NCI-H1417 (cell line): Measurements from ENCODE around the gene LTF.
"Not testable (repeated sequence)": the region's sequence is repeated elsewhere in the genome, so short reads cannot be mapped to it uniquely, and the experiment has no call there.

ENCODE experiments used
- DNase-seq, 3 experiments: peaks; one replicate each; lab custom pipeline; 2025; lab: John Stamatoyannopoulos, UW

LTF gene

GRCh38 chr3:46440531-46441294 lies 24.0 kb downstream of the LTF start:
- DNase-seq = peak in 2 of 3 experiments; percentile 4 to 15

- DNase-seq = no peak
Observed at GRCh38 chr3:46438831-46439230, 25.9 kb downstream of the LTF start.

- DNase-seq = no peak
Observed at GRCh38 chr3:46435081-46435726, 29.5 kb downstream of the LTF start.

- no peak for DNase-seq
Observed at GRCh38 chr3:46433841-46434240, 30.9 kb downstream of the LTF start.

- not testable (repeated sequence) for DNase-seq
Observed at GRCh38 chr3:46433118-46433517, 31.6 kb downstream of the LTF start.

- not testable (repeated sequence) for DNase-seq
Observed at GRCh38 chr3:46431905-46432304, 32.8 kb downstream of the LTF start.

GRCh38 chr3:46430879-46431278 lies 33.8 kb downstream of the LTF start:
- not testable (repeated sequence) for DNase-seq

GRCh38 chr3:46429671-46430070 lies 35.0 kb downstream of the LTF start:
- DNase-seq = peak in 1 of 3 experiments; percentile 31

- peak in 1 of 3 experiments; percentile 43 for DNase-seq
Observed at GRCh38 chr3:46429250-46429649, 35.5 kb downstream of the LTF start.

- DNase-seq = no peak
Observed at GRCh38 chr3:46427916-46428833, 36.5 kb downstream of the LTF start.

- DNase-seq = not testable (repeated sequence)
Observed at GRCh38 chr3:46427404-46427803, 37.3 kb downstream of the LTF start.

GRCh38 chr3:46426476-46426875 lies 38.2 kb downstream of the LTF start:
- not testable (repeated sequence) for DNase-seq

GRCh38 chr3:46423588-46423987 lies 41.1 kb downstream of the LTF start:
- DNase-seq = peak in 1 of 3 experiments; percentile 2

GRCh38 chr3:46422617-46423016 lies 42.1 kb downstream of the LTF start:
- peak in 1 of 3 experiments; percentile 2 for DNase-seq

- no peak for DNase-seq
Observed at GRCh38 chr3:46420931-46421330, 43.8 kb downstream of the LTF start.

- DNase-seq = no peak
Observed at GRCh38 chr3:46419816-46420215, 44.9 kb downstream of the LTF start.

- no peak for DNase-seq
Observed at GRCh38 chr3:46417841-46418611, 46.7 kb downstream of the LTF start.

- DNase-seq = no peak
Observed at GRCh38 chr3:46416811-46417510, 47.7 kb downstream of the LTF start.

- DNase-seq = peak in 2 of 3 experiments; percentile 56 to 82
Observed at GRCh38 chr3:46416125-46416810, 48.4 kb downstream of the LTF start.

GRCh38 chr3:46414739-46415138 lies 50.0 kb downstream of the LTF start:
- DNase-seq = no peak
